Esophagus muscularis mucosa (tissue), 4 donors: ENCODE results near the gene BFSP2. TPM values are rescaled to one million over a fixed set of nuclear protein-coding genes. Genes with fewer than 3 reads are reported as not detected.

Experiments
- DNase-seq: peaks from one replicate; pipeline ENCODE4 v3.0.0-alpha.2; 2017; ENCODE audit errors: extremely low spot score
- H3K27ac ChIP-seq, 4 donors: fragments of 200-600 bp; sonication (generic); replicated peaks in 1 of 4; 1 replicate in 3 of 4; 2 replicates in 1 of 4; pipeline ENCODE4 v1.5.1; 2016 to 2019; ENCODE audit warnings: mild to moderate bottlenecking in 1 of 4
- H3K27me3 ChIP-seq, 4 donors: fragments of 200-600 bp; sonication (generic); one replicate each; pipeline versions ENCODE4 v1.5.1 to v1.6.0; 2016 to 2019
- H3K36me3 ChIP-seq, 4 donors: fragments of 200-600 bp; sonication (generic); one replicate each; pipeline ENCODE4 v1.5.1; 2016 to 2019
- H3K4me1 ChIP-seq, 4 donors: fragments of 200-600 bp; sonication (generic); one replicate each; pipeline ENCODE4 v1.5.1; 2016 to 2019
- H3K4me3 ChIP-seq, 4 donors: fragments of 200-600 bp; sonication (generic); 1 replicate in 2 of 4; 2 replicates in 2 of 4; pipeline ENCODE4 v1.5.1; 2016 to 2019; ENCODE audit warnings: mild to moderate bottlenecking in 4 of 4, moderate library complexity in 1 of 4
- H3K9me3 ChIP-seq, 4 donors: fragments of 200-600 bp; sonication (generic); 1 replicate in 3 of 4; 2 replicates in 1 of 4; pipeline ENCODE4 v1.5.1; 2016 to 2019
- EP300 ChIP-seq: sonication (generic); formaldehyde crosslinking; IDR thresholded peaks from one replicate; pipeline ENCODE4 v1.6.1; 2017; ENCODE audit warnings: antibody characterized with exemption
- POLR2A ChIP-seq: fragments of 450-650 bp; IDR thresholded peaks from one replicate; pipeline ENCODE4 v1.6.1; 2017; ENCODE audit warnings: antibody characterized with exemption, moderate library complexity, mild to moderate bottlenecking, low read depth
- POLR2AphosphoS5 ChIP-seq, 2 donors: sonication (generic); formaldehyde crosslinking; IDR thresholded peaks; one replicate each; pipeline ENCODE4 v1.6.1; 2017; ENCODE audit warnings: antibody characterized with exemption in 2 of 2
- WGBS: methylation state at CpG from one replicate; pipeline ENCODE4 v1.1.5; 2018; 5-methylcytosine and 5-hydroxymethylcytosine counted together
- intact Hi-C: fragments of 100-400 bp; cut with DNase I; formaldehyde crosslinking; loops from one replicate; pipeline ENCODE4 v1.15.1; 2023
- total RNA-seq, 4 donors: library from RNA; depleted of rRNA; stranded (reverse); fragments of >200 nt; gene quantifications; one replicate each; pipeline versions ENCODE4 v1.1.0 to v1.2.1, GENCODE V29; 2016
- TF ChIP-seq, protein P1 (sequence below), 3 experiments: fragments of 200-600 bp in 2 of 3; fragments of 450-650 bp in 1 of 3; sonication (generic) in 2 of 3; IDR thresholded peaks; one replicate each; pipeline ENCODE4 v1.5.1; 2017 to 2019; ENCODE audit warnings: antibody characterized with exemption in 3 of 3, mild to moderate bottlenecking in 2 of 3, moderate library complexity in 1 of 3

BFSP2 gene
- total RNA-seq, 4 donors from 2014 or later, result not detected

DNA sequence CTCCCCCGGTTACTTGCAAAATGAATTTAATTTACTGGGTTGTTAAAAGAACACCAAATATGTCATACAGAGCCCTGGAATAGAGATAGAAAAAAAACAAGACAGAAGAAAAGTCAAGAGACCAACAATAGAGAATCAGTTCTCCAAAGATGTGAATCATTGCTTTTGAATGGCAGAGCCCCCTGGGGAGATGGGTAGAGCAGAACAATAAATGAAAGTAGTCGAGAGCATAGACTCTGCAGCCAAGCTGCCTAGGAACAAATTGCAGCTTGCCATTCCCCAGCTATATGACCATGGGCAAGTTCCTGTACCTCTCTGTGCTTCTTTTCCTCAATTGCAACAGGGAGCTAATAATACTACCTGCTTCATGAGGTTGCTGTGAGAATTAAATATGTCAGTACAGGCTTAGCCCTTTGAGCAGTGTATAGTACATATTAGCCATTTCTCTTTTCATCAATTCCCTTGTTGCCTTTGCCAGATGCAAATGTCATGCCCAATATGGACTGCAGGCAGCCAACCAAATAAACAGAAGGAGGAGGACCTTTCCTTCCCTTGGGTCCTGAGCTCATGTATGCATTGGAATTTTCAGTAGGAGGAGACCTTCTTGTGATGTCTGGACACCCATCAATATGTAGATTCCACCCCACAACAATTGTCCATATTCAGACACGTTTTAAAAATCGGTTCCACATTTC is 25.0 kb upstream of the BFSP2 start:
- intact Hi-C loops, result no loop called here
- Histone ChIP-seq H3K4me3 (no peak overlapping the region), H3K27ac (no peak overlapping the region), H3K4me1 (peaks cover 0 to 9% (median 0%) of the 10 kb centered on the region in 4 donors), H3K36me3 (peaks cover 0 to 2% (median under 1%) of the 10 kb centered on the region in 4 donors), H3K9me3 (no peaks in the 10 kb centered on the region), H3K27me3 (no peaks in the 10 kb centered on the region)
- DNase-seq, result no peak
- TF ChIP-seq POLR2AphosphoS5 (IDR thresholded peaks at IDR 0.05), result no peak
- TF ChIP-seq POLR2A, result no peak
- TF ChIP-seq, protein P1, sequence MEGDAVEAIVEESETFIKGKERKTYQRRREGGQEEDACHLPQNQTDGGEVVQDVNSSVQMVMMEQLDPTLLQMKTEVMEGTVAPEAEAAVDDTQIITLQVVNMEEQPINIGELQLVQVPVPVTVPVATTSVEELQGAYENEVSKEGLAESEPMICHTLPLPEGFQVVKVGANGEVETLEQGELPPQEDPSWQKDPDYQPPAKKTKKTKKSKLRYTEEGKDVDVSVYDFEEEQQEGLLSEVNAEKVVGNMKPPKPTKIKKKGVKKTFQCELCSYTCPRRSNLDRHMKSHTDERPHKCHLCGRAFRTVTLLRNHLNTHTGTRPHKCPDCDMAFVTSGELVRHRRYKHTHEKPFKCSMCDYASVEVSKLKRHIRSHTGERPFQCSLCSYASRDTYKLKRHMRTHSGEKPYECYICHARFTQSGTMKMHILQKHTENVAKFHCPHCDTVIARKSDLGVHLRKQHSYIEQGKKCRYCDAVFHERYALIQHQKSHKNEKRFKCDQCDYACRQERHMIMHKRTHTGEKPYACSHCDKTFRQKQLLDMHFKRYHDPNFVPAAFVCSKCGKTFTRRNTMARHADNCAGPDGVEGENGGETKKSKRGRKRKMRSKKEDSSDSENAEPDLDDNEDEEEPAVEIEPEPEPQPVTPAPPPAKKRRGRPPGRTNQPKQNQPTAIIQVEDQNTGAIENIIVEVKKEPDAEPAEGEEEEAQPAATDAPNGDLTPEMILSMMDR (IDR thresholded peaks at IDR 0.05), result no peak
- no peak for TF ChIP-seq EP300
- 74% methylated on average over 4 of the region's 4 CpGs for WGBS

DNA sequence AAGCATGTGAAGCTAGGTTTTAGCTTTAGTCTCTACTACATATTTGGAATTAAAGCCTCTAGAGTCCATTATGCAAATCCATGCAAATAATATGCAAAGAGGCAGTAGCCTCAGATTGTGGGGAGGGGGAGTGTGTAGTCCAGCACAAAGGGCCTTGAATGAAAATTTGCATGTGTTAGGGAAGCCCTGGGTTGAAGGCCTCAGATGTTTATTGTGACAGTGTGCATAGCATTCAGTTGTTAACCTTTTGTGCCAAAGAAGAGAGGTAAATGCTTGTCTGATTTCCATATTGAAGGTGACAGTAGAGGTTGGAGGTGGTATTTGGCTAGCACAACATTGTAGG is 24.5 kb upstream of the BFSP2 start:
- TF ChIP-seq, protein P1 (IDR thresholded peaks at IDR 0.05), result no peak
- TF ChIP-seq POLR2A (no peak), POLR2AphosphoS5 (IDR thresholded peaks at IDR 0.05) (no peak), EP300 (no peak)
- Histone ChIP-seq H3K27me3 (no peaks in the 10 kb centered on the region), H3K36me3 (peaks cover 0 to 8% (median 3%) of the 10 kb centered on the region in 4 donors), H3K27ac (no peak overlapping the region), H3K4me1 (peaks cover 0 to 9% (median 0%) of the 10 kb centered on the region in 4 donors), H3K4me3 (no peak overlapping the region), H3K9me3 (no peaks in the 10 kb centered on the region)
- intact Hi-C loops, result no loop called here
- no peak for DNase-seq

DNA sequence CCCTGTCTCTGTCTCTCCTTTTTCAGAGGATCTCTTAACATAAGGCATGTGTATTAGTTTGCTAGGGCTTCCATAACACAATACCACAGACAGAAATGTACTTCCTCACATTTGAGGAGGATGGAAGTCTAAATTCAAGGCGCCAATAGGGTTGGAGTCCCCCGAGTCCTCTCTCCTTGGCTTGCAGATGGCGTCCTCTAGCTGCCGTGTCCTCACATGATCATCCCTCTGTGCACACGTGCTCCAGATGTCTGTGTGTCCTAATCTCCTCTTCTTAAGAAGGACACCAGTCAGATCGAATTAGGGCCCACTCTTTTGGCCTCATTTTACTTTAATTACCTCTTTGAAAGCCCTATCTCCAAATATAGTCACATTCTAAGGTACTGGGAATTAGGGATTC is 23.0 kb upstream of the BFSP2 start:
- TF ChIP-seq EP300 (no peak), POLR2AphosphoS5 (IDR thresholded peaks at IDR 0.05) (no peak), POLR2A (no peak)
- TF ChIP-seq, protein P1 (IDR thresholded peaks at IDR 0.05), result no peak
- DNase-seq, result no peak
- H3K9me3 ChIP-seq, result no peaks in the 10 kb centered on the region
- 73% methylated on average over 6 of the region's 6 CpGs for WGBS
- no peak overlapping the region for H3K4me3 ChIP-seq
- no peak overlapping the region for H3K27ac ChIP-seq
- H3K36me3 ChIP-seq, result peaks cover 0 to 10% (median 4%) of the 10 kb centered on the region in 4 donors
- H3K27me3 ChIP-seq, result no peaks in the 10 kb centered on the region
- intact Hi-C loops, result no loop called here
- peaks cover 0 to 9% (median 0%) of the 10 kb centered on the region in 4 donors for H3K4me1 ChIP-seq

DNA sequence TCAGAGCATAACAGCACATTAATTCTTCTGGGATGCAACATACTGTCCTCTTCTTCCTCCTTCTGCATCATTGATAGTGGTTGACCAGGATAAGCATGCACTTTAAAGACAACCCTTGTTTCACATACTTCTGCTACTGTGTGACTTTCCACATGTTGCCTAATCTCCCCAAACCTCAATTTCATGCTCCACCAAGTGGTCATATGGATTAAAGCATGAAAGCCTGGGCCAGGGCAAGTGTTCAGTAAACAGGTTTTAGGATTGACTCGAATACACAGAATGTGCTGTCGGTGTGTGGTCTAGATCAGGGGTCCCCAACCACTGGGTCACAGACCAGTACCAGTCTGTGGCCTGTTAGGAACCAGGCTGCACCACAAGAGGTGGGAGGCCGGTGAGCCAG is 22.5 kb upstream of the BFSP2 start:
- no peak for DNase-seq
- Histone ChIP-seq H3K4me1 (peaks cover 0 to 13% (median 2%) of the 10 kb centered on the region in 4 donors), H3K36me3 (peaks cover 0 to 10% (median 4%) of the 10 kb centered on the region in 4 donors), H3K27ac (no peak overlapping the region), H3K4me3 (no peak overlapping the region), H3K27me3 (no peaks in the 10 kb centered on the region), H3K9me3 (no peaks in the 10 kb centered on the region)
- no peak for TF ChIP-seq EP300
- TF ChIP-seq, protein P1 (IDR thresholded peaks at IDR 0.05), result peak; percentile 32 to 45 (median 41)
- no peak for TF ChIP-seq POLR2A
- intact Hi-C loops, result no loop called here
- 73% methylated on average over 2 of the region's 3 CpGs for WGBS

DNA sequence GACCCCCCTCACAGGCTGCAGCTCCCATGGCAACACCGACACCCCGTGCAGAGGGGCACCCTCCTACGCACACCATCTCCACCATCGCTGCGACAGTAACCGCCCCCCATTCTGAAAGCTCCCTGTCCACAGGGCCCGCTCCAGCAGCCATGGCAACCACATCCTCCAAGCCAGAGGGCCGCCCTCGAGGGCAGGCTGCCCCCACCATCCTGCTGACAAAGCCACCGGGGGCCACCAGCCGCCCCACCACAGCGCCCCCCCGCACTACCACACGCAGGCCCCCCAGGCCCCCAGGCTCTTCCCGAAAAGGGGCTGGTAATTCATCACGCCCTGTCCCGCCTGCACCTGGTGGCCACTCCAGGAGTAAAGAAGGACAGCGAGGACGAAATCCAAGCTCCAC is 19.9 kb upstream of the BFSP2 start:
- intact Hi-C loops, result no loop called here
- Histone ChIP-seq H3K36me3 (peaks cover 0 to 10% (median 4%) of the 10 kb centered on the region in 4 donors), H3K4me3 (no peak overlapping the region), H3K27me3 (no peaks in the 10 kb centered on the region), H3K4me1 (peaks cover 0 to 32% (median 14%) of the 10 kb centered on the region in 4 donors), H3K27ac (no peak overlapping the region), H3K9me3 (no peaks in the 10 kb centered on the region)
- 92% methylated on average over 15 of the region's 19 CpGs for WGBS
- DNase-seq, result no peak
- no peak for TF ChIP-seq POLR2A
- TF ChIP-seq, protein P1 (IDR thresholded peaks at IDR 0.05), result no peak
- TF ChIP-seq EP300, result no peak
- TF ChIP-seq POLR2AphosphoS5 (IDR thresholded peaks at IDR 0.05), result no peak
